GM12864 (cell line): ENCODE results near the gene UBALD2.
A peak's percentile ranks its signal among the peaks of the same experiment; 100 is the strongest.
"Not testable (repeated sequence)": the region's sequence is repeated elsewhere in the genome, so short reads cannot be mapped to it uniquely, and the experiment has no call there.

Experiments used
- DNase-seq: peaks from one replicate; pipeline ENCODE4 v3.0.0-alpha.2; 2011; ENCODE audit warnings: low read depth
- H3K4me3 ChIP-seq: 2 replicates; pipeline ENCODE4 v1.5.1; 2011; ENCODE audit warnings: mild to moderate bottlenecking, low read depth, low read length, control low read depth
- TF ChIP-seq, protein P1 (sequence below): IDR thresholded peaks from 2 replicates; pipeline ENCODE4 v1.5.1; 2011; ENCODE audit warnings: low read depth, mild to moderate bottlenecking, moderate library complexity, low read length, control low read depth, inconsistent platforms; ENCODE audit errors: missing control alignments

Gene UBALD2

GRCh38 chr17:76253841-76254240 is 11.3 kb upstream of the UBALD2 start:
- TF ChIP-seq, protein P1, sequence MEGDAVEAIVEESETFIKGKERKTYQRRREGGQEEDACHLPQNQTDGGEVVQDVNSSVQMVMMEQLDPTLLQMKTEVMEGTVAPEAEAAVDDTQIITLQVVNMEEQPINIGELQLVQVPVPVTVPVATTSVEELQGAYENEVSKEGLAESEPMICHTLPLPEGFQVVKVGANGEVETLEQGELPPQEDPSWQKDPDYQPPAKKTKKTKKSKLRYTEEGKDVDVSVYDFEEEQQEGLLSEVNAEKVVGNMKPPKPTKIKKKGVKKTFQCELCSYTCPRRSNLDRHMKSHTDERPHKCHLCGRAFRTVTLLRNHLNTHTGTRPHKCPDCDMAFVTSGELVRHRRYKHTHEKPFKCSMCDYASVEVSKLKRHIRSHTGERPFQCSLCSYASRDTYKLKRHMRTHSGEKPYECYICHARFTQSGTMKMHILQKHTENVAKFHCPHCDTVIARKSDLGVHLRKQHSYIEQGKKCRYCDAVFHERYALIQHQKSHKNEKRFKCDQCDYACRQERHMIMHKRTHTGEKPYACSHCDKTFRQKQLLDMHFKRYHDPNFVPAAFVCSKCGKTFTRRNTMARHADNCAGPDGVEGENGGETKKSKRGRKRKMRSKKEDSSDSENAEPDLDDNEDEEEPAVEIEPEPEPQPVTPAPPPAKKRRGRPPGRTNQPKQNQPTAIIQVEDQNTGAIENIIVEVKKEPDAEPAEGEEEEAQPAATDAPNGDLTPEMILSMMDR: no peak
- DNase-seq: no peak
- H3K4me3 ChIP-seq: no peak overlapping the region

DNA sequence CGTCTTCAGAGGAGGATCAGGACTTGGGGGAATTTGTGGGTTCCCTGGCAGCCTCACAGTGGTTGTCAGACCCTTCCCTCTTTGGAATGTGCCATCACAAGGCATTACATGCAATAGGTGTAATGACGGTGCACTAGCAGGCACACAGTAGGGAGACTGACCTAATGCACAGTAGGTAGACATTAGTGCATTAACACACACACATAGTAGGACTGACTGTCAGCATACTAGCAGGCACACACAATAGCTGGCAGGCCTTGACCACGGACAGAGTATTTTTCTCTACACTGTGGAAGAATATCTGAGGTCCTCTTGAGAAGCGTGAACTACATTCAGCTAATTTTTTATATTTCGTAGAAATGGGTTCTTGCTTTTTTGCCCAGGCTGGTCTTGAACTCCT is 10.9 kb upstream of the UBALD2 start:
- no peak overlapping the region for H3K4me3 ChIP-seq
- TF ChIP-seq, protein P1: no peak

DNA sequence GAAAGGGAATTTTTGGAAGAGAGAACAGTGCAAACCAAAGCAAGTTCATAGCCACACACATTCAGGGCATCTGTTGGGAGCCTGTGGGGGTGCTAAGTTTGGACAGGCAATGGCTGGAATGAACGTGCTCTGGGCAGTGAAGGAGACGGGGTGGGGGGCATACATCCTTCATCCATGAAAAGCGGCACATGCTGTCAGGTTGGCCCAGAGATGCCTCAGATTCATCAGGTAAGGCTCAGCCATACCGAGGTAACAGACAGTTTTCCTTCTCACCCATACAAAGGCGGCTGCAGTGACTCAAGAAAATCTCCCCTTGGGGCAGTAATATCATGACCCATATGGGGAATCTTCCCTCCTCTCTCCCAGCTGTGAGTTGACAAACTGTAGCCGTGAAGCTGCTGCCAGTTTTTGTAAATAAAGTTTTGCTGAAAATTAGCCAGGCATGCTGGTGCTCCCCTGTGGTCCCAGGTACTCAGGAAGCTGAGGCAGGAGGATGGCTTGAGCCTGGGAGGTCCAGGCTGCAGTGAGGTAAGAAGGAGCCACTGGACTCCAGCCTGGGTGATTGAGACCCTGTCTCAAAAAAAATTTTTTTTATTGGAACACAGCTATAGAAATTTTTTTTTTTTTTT is 9.2 kb upstream of the UBALD2 start:
- DNase-seq: no peak
- H3K4me3 ChIP-seq: no peak overlapping the region
- TF ChIP-seq, protein P1: no peak

More for the DNA sequence above, 10.9 kb upstream of the UBALD2 start:
- DNase-seq: no peak

DNA sequence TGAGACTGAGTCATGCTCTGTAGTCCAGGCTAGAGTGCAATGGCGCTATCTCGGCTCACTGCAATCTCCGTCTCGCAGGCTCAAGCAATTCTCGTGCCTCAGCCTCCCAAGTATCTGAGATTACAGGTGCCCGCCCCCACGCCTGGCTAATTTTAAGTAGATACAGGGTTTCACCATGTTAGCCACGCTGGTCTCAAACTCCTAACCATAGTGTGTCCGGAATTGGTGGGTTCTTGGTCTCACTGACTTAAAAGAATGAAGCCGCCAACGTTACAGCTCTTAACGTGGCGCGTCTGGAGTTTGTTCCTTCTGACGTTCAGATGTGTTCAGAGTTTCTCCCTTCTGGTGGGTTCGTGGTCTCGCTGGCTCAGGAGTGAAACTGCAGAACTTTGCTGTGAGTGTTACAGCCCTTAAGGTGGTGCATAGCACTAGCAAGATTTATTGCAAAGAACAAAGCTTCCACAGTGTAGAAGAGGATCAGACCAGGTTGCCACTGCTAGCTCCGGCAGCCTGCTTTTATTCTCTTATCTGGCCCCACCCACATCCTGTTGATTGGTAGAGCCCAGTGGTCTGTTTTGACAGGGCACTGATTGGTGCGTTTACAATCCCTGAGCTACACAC is 8.6 kb upstream of the UBALD2 start:
- not testable (repeated sequence) for DNase-seq, H3K4me3 ChIP-seq

DNA sequence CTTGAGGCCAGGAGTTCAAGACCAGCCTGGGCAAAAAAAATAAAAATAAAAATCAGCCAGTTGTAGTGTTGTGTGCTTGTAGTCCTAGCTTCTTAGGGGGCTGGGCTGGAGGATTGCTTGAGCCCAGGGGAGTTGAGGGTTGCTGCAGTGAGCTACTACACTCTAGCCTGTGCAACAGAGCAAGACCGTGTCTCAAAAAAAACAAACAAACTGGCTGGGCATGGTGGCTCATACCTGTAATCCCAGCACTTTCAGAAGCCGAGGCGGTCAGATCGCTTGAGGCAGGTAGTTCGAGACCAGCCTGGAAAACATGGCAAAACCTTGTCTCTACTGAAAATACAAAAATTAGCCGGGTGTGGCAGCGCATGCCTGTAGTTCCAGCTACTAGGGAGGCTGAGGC is 4.9 kb upstream of the UBALD2 start:
- TF ChIP-seq, protein P1: no peak
- no peak for DNase-seq
- H3K4me3 ChIP-seq: no peak overlapping the region; the same call in 1 of the 2 replicates

- TF ChIP-seq, protein P1: no peak
- H3K4me3 ChIP-seq: peak overlapping the region; percentile 53
Measured at GRCh38 chr17:76260669-76261068, 4.5 kb upstream of the UBALD2 start.

GRCh38 chr17:76261421-76262215 is 3.5 kb upstream of the UBALD2 start:
- DNase-seq: peak; percentile 76
- H3K4me3 ChIP-seq: peak overlapping the region; percentile 53
- TF ChIP-seq, protein P1: no peak

More at GRCh38 chr17:76260669-76261068, 4.5 kb upstream of the UBALD2 start:
- DNase-seq: no peak
